Measurements from ENCODE around the gene LDHA. TPM values are rescaled to one million over a fixed set of nuclear protein-coding genes. Genes with fewer than 3 reads are reported as not detected.

Gene LDHA
- polyA plus RNA-seq, 1 donor from 2014 or later, result 39.9 TPM

GRCh38 chr11:18369398-18369797, 25.0 kb upstream of the LDHA start:
- Histone ChIP-seq H3K9ac (ENCODE audit: low read length) (no peak overlapping the region), H3K27ac (ENCODE audit: low read length) (no peak overlapping the region), H3K9me2 (ENCODE audit: insufficient read depth, low read length) (no peaks in the 10 kb centered on the region), H2AFZ (ENCODE audit: low read depth, low read length) (no peak overlapping the region), H3K4me2 (ENCODE audit: low read length) (no peak overlapping the region), H3K36me3 (ENCODE audit: insufficient read depth, low read length) (peaks cover under 1% of the 10 kb centered on the region), H3K4me3 (ENCODE audit: low read length) (no peak overlapping the region), H3K27me3 (ENCODE audit: insufficient read depth, low read depth, low read length) (no peaks in the 10 kb centered on the region), H3F3A (ENCODE audit: insufficient read depth, low read length, poor library complexity, severe bottlenecking) (no peaks in the 10 kb centered on the region), H3K79me2 (replicated peaks; ENCODE audit: insufficient read depth, low read length) (no peaks in the 10 kb centered on the region), H3K9me3 (ENCODE audit: low read length) (no peaks in the 10 kb centered on the region), H4K20me1 (ENCODE audit: insufficient read depth) (no peaks in the 10 kb centered on the region)
- TF ChIP-seq EZH2 (IDR thresholded peaks at IDR 0.05; ENCODE audit: borderline replicate concordance, insufficient read depth, low read length, poor library complexity, severe bottlenecking), result no peak
- no peak for TF ChIP-seq SMC3 (conservative IDR thresholded peaks at IDR 0.05; ENCODE audit: poor library complexity)
- no peak for TF ChIP-seq POLR2AphosphoS5 (IDR thresholded peaks at IDR 0.05)
- no peak for TF ChIP-seq MXI1 (conservative IDR thresholded peaks at IDR 0.05; ENCODE audit: poor library complexity, severe bottlenecking)
- TF ChIP-seq CTCF (IDR thresholded peaks at IDR 0.05; ENCODE audit: poor library complexity, severe bottlenecking), result no peak
- no peak for TF ChIP-seq EP300 (conservative IDR thresholded peaks at IDR 0.05; ENCODE audit: poor library complexity, severe bottlenecking)
- no peak for TF ChIP-seq TAF1 (IDR thresholded peaks at IDR 0.05; ENCODE audit: low read depth)
- TF ChIP-seq REST (IDR thresholded peaks at IDR 0.05; ENCODE audit: borderline replicate concordance), result no peak
- TF ChIP-seq RAD21 (conservative IDR thresholded peaks at IDR 0.05), result no peak

GRCh38 chr11:18371279-18371678, 23.1 kb upstream of the LDHA start:
- Histone ChIP-seq H3K9me2 (ENCODE audit: insufficient read depth, low read length) (no peaks in the 10 kb centered on the region), H4K20me1 (ENCODE audit: insufficient read depth) (no peaks in the 10 kb centered on the region), H3K79me2 (replicated peaks; ENCODE audit: insufficient read depth, low read length) (no peaks in the 10 kb centered on the region), H2AFZ (ENCODE audit: low read depth, low read length) (no peak overlapping the region), H3K27ac (ENCODE audit: low read length) (no peak overlapping the region), H3F3A (ENCODE audit: insufficient read depth, low read length, poor library complexity, severe bottlenecking) (no peaks in the 10 kb centered on the region), H3K9ac (ENCODE audit: low read length) (no peak overlapping the region), H3K36me3 (ENCODE audit: insufficient read depth, low read length) (no peaks in the 10 kb centered on the region), H3K4me2 (ENCODE audit: low read length) (no peak overlapping the region), H3K27me3 (ENCODE audit: insufficient read depth, low read depth, low read length) (no peaks in the 10 kb centered on the region), H3K9me3 (ENCODE audit: low read length) (no peaks in the 10 kb centered on the region), H3K4me3 (ENCODE audit: low read length) (no peak overlapping the region)
- no peak for TF ChIP-seq SMC3 (conservative IDR thresholded peaks at IDR 0.05; ENCODE audit: poor library complexity)
- no peak for TF ChIP-seq REST (IDR thresholded peaks at IDR 0.05; ENCODE audit: borderline replicate concordance)
- TF ChIP-seq CTCF (IDR thresholded peaks at IDR 0.05; ENCODE audit: poor library complexity, severe bottlenecking), result no peak
- no peak for TF ChIP-seq RAD21 (conservative IDR thresholded peaks at IDR 0.05)
- no peak for TF ChIP-seq EP300 (conservative IDR thresholded peaks at IDR 0.05; ENCODE audit: poor library complexity, severe bottlenecking)
- TF ChIP-seq EZH2 (IDR thresholded peaks at IDR 0.05; ENCODE audit: borderline replicate concordance, insufficient read depth, low read length, poor library complexity, severe bottlenecking), result no peak
- no peak for TF ChIP-seq TAF1 (IDR thresholded peaks at IDR 0.05; ENCODE audit: low read depth)
- no peak for TF ChIP-seq MXI1 (conservative IDR thresholded peaks at IDR 0.05; ENCODE audit: poor library complexity, severe bottlenecking)
- no peak for TF ChIP-seq POLR2AphosphoS5 (IDR thresholded peaks at IDR 0.05)

All from neural cell (in vitro differentiated cells).